Neural cell (in vitro differentiated cells): ENCODE measurements around the gene TPM1.

Experiments
- CTCF ChIP-seq: fragments of 450-650 bp; IDR thresholded peaks from 2 replicates; pipeline ENCODE4 v1.5.1; 2014; ENCODE audit warnings: antibody characterized with exemption, mild to moderate bottlenecking, moderate library complexity; ENCODE audit not compliant: poor library complexity, severe bottlenecking
- POLR2AphosphoS5 ChIP-seq: IDR thresholded peaks from 2 replicates; pipeline ENCODE4 v1.6.1; 2012

- TF ChIP-seq CTCF: no peak
- TF ChIP-seq POLR2AphosphoS5: no peak
Observed at GRCh38 chr15:63084806-63085205, 42.3 kb downstream of the TPM1 start.
